C4-2B (cell line): ENCODE data around the gene UGT1A1.
"Not testable (repeated sequence)": the region's sequence is repeated elsewhere in the genome, so short reads cannot be mapped to it uniquely, and the experiment has no call there.

ENCODE experiments used
- H3K27ac ChIP-seq: fragments of 450-650 bp; 2 replicates; pipeline ENCODE4 v1.5.1; 2017
- CTCF ChIP-seq: fragments of 450-650 bp; conservative IDR thresholded peaks from 2 replicates; pipeline ENCODE4 v1.5.1; 2017; ENCODE audit warnings: mild to moderate bottlenecking
- ZFX ChIP-seq: fragments of 450-650 bp; IDR thresholded peaks from 2 replicates; pipeline ENCODE4 v1.6.1; 2017

The UGT1A1 gene

DNA sequence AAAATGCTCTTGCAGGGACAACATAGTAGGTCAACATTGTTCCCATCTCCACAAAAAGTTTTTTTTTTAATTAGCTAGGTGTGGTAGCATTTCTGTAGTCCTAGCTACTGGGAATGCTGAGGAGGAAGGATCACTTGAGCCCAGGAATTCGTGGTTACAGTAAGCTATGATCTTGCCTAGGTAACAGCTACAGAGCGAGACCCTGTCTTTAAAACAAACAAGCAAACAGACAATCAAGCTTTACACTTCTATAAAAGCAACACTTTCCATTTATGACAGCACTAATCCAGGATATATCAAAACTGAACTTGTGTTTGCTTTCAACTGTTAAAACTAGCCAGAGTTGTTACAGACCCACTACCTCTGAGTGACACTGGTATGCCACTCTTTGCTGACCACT, 19.2 kb upstream of the UGT1A1 start:
- H3K27ac ChIP-seq: no peak overlapping the region
- no peak for TF ChIP-seq CTCF
- TF ChIP-seq ZFX: no peak

DNA sequence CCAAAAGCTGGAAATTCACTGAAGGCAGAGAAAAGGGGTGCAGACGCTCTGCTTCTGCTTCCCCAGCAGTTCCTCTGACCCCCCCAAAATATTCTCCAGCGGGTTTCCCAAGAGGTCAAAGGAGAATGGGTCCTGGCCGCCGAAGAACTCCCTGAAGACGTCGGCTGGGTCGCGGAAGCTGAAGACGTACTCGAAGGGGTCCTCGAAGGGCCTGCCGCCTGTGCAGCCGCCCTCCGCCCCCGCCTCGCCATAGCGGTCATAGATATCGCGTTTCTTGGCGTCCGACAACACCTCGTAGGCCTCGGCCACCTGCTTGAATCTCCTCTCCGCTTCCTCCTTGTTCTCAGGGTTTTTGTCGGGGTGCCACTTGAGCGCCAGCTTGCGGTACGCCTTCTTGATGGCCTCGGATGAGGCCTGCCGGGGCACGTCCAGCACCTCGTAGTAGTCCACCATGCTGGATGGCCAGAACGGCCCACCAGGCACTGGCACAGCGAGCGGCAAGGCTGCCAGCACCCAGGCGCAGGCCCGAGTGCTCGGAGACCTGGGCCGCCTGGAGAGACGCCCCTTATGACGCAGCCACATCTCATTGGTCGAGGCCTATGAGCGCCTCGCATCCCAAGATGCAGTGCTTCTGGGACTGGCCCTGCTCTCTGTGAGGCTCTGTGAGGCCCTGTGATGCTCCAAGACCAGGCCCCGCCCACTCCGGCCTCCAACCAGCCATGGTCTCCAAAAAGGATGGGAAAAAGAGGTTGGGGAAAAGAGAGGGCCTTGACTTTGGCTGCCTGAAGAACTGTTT, 16.4 kb upstream of the UGT1A1 start:
- TF ChIP-seq CTCF (no peak), ZFX (no peak)
- H3K27ac ChIP-seq: no peak overlapping the region

DNA sequence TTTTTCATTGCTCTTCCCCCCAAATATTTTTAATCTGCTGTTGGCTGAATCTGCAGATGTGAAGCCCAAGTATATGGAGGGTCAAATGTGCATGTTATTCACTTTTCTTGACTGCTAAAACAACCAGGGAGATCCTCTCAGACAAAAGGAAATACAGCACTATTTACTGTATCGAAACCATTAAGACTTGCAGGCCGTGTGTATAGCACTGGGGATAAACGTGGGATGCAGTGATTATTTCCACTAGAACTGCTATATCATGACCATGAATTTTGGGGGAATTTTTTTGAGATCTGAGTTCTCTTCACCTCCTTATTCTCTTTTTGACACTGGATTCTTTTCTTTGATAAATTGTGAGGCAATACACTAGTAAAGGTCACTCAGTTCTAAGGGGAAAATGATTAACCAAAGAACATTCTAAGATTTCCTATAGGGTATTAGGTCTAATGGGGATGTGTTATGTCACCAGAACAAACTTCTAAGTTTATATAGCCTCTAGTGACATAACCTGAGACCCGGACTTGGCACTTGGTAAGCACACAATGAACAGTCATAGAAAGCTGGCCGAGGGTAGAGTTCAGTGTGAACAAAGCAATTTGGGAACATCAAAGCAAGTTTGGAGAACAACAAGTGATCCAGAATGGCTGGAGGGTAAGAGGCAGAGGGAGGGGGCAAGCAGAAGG, 14.9 kb upstream of the UGT1A1 start:
- no peak overlapping the region for H3K27ac ChIP-seq
- TF ChIP-seq CTCF: no peak
- TF ChIP-seq ZFX: no peak

DNA sequence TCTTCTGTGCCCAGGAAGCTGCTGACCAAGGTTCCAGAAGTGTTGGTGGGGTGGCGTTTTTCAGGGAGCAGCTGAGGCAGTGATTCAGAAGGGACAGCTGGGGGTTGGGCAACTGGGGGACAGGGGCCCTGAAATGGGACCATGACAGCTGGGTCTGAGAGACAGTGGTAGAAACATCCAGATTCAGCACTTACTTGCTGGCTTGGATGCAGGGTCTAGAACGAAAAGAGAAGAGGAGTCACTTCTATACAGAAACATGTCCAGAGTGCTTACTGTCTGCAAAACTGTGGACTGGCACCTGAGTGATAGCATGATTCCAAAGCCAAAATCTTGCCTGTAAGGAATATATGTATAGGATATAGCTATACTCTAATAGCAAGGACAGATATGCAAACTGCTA, 14.2 kb upstream of the UGT1A1 start:
- not testable (repeated sequence) for H3K27ac ChIP-seq

DNA sequence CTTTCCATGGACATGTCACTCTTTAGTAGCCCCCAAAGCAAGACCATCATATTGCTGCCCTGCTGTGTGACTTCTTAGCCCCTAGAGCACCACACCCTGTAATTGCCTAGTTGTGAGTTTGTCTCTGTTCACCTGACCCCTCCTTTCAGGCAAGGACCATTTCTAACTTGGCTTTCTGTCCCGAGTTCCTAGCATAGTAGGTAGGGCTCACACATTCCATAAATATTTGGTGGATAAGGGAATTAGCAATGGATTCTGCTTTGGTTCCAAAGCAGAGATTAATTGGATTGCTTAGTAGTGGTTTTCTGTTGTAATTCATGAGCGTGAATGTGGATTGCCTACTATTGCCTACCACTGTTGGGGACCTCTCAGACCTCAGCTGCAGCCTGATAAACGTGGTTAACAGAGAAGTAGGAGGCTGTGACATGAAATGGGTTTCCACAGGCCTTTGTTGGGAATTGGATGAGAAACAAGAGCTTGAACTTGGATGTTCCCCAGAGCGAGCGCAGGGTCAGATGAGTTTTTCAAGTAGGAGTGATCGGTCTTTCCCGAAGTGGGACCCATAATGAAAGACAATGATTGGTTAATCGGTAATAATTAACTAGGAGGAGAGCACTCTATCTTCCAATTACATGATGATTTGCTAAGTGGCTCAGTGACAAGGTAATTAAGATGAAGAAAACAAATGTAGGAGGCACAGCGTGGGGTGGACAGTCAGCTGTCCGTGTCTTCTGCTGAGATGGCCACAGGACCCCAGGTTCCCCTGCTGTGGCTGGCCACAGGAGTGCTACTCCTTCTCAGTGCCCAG, 13.4 kb upstream of the UGT1A1 start:
- no peak for TF ChIP-seq ZFX
- no peak for TF ChIP-seq CTCF
- no peak overlapping the region for H3K27ac ChIP-seq

DNA sequence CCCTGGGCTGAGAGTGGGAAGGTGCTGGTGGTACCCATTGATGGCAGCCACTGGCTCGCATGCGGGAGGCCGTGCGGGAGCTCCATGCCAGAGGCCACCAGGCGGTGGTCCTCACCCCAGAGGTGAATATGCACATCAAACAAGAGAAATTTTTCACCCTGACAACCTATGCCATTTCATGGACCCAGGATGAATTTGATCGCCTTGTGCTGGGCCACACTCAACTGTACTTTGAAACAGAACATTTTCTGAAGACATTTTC, 12.9 kb upstream of the UGT1A1 start:
- no peak for TF ChIP-seq ZFX
- no peak for TF ChIP-seq CTCF
- H3K27ac ChIP-seq: no peak overlapping the region

- not testable (repeated sequence) for H3K27ac ChIP-seq
Observed at GRCh38 chr2:233750689-233751088, 9.4 kb upstream of the UGT1A1 start.

DNA sequence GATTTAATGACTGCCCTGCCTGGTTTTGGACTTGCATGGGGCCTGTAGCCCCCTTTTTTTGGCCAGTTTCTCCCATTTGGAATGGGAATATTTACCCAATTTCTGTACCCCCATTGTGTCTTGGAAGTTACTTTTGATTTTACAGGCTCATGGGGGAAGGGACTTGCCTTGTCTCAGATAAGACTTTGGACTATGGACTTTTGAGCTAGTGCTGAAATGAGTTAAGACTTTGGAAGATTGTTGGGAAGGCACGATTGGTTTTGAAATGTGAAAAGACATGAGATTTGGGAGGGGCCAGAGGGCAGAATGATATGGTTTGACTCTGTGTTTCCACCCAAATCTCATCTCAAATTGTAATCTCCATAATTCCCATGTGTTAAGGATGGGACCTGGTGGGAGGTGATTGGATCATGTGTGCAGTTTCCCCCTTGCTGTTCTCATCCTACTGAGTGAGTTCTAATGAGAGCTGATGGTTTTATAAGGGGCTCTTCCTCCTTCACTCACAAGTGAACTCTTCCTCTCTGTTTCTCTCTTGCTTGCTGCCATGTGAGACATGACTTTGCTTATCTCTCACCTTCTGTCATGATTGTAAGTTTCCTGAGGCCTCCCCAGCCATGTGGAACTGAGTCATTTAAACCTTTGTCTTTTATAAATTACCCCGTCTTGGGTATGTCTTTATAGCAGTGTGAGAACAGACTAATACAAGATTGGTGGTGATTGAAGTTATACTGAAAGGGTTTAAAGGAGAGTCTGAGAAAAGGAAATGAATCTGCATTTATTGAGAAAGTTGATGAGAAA, 8.7 kb upstream of the UGT1A1 start:
- H3K27ac ChIP-seq: not testable (repeated sequence)
